H9 (cell line): ENCODE measurements around the gene TAF1C. TPM values are rescaled to one million over a fixed set of nuclear protein-coding genes. Genes with fewer than 3 reads are reported as not detected.

Experiments
- DNase-seq: peaks from one replicate; pipeline ENCODE4 v3.0.0-alpha.2; 2017
- H2AFZ ChIP-seq: one replicate; pipeline ENCODE4 v1.6.1; 2013; ENCODE audit warnings: mild to moderate bottlenecking, low read length, control low read depth, moderate library complexity
- H2AK5ac ChIP-seq: 2 replicates; pipeline ENCODE4 v1.6.1; 2013; ENCODE audit warnings: low read length, control low read depth, mixed read lengths; ENCODE audit not compliant: insufficient read length
- H2BK120ac ChIP-seq: one replicate; pipeline ENCODE4 v1.6.1; 2013; ENCODE audit warnings: low read depth, mild to moderate bottlenecking, low read length, control low read depth, inconsistent platforms; ENCODE audit not compliant: poor library complexity, severe bottlenecking
- H2BK12ac ChIP-seq: 2 replicates; pipeline ENCODE4 v1.6.1; 2013; ENCODE audit warnings: low read length, control low read depth, mixed read lengths, low read depth; ENCODE audit not compliant: insufficient read length
- H2BK15ac ChIP-seq: 2 replicates; pipeline ENCODE4 v1.6.1; 2013; ENCODE audit warnings: low read depth, low read length, control low read depth
- H2BK20ac ChIP-seq: one replicate; pipeline ENCODE4 v1.6.1; 2013; ENCODE audit warnings: low read depth, mild to moderate bottlenecking, low read length, control low read depth, inconsistent platforms; ENCODE audit not compliant: poor library complexity, severe bottlenecking
- H2BK5ac ChIP-seq: 2 replicates; pipeline ENCODE4 v1.6.1; 2013; ENCODE audit warnings: low read length, control low read depth, mixed read lengths; ENCODE audit not compliant: insufficient read length
- H3K14ac ChIP-seq: 2 replicates; pipeline ENCODE4 v1.6.1; 2013; ENCODE audit warnings: low read length, control low read depth; ENCODE audit not compliant: insufficient read depth
- H3K18ac ChIP-seq: 2 replicates; pipeline ENCODE4 v1.6.1; 2013; ENCODE audit warnings: low read depth, mild to moderate bottlenecking, mixed read lengths, low read length, control low read depth; ENCODE audit not compliant: insufficient read length
- H3K23ac ChIP-seq: 2 replicates; pipeline ENCODE4 v1.6.1; 2013; ENCODE audit warnings: low read length, control low read depth, mixed read lengths, low read depth; ENCODE audit not compliant: insufficient read length
- H3K23me2 ChIP-seq: 2 replicates; pipeline ENCODE4 v1.6.1; 2013; ENCODE audit warnings: low read depth, mild to moderate bottlenecking, mixed read lengths, low read length, control low read depth; ENCODE audit not compliant: insufficient read length, poor library complexity, severe bottlenecking
- H3K27ac ChIP-seq: 2 replicates; pipeline ENCODE4 v1.5.1; 2013; ENCODE audit warnings: low read length, control low read depth, mixed read lengths, low read depth; ENCODE audit not compliant: insufficient read length
- H3K27me3 ChIP-seq: 2 replicates; pipeline ENCODE4 v1.6.1; 2013; ENCODE audit warnings: low read length, control low read depth, inconsistent platforms; ENCODE audit not compliant: insufficient read depth
- H3K4ac ChIP-seq: 2 replicates; pipeline ENCODE4 v1.6.1; 2013; ENCODE audit warnings: low read depth, mild to moderate bottlenecking, control low read depth, inconsistent platforms, low read length, moderate library complexity
- H3K4me1 ChIP-seq: 2 replicates; pipeline ENCODE4 v1.6.1; 2013; ENCODE audit warnings: low read length, control low read depth, inconsistent platforms; ENCODE audit not compliant: insufficient read depth
- H3K4me2 ChIP-seq: 2 replicates; pipeline ENCODE4 v1.6.1; 2013; ENCODE audit warnings: low read length, control low read depth, mixed read lengths; ENCODE audit not compliant: insufficient read length, insufficient read depth
- H3K56ac ChIP-seq: 2 replicates; pipeline ENCODE4 v1.6.1; 2013; ENCODE audit warnings: low read depth, mild to moderate bottlenecking, mixed read lengths, low read length, control low read depth; ENCODE audit not compliant: insufficient read length
- H3K79me1 ChIP-seq: 2 replicates; pipeline ENCODE4 v1.6.1; 2013; ENCODE audit warnings: low read depth, mild to moderate bottlenecking, moderate library complexity, low read length, control low read depth, inconsistent platforms; ENCODE audit not compliant: insufficient read depth, poor library complexity, severe bottlenecking
- H3K79me2 ChIP-seq: 2 replicates; pipeline ENCODE4 v1.6.1; 2013; ENCODE audit warnings: low read length, control low read depth, inconsistent platforms; ENCODE audit not compliant: insufficient read depth
- H3K9ac ChIP-seq: 2 replicates; pipeline ENCODE4 v1.6.1; 2013; ENCODE audit warnings: low read length, control low read depth, mixed read lengths; ENCODE audit not compliant: insufficient read length; ENCODE audit errors: extremely low read depth
- H3K9me3 ChIP-seq: one replicate; pipeline ENCODE4 v1.6.1; 2013; ENCODE audit warnings: low read depth, low read length, inconsistent platforms; ENCODE audit not compliant: control insufficient read depth
- H3T11ph ChIP-seq: one replicate; pipeline ENCODE4 v1.6.1; 2013; ENCODE audit warnings: mild to moderate bottlenecking, low read length, control low read depth, inconsistent platforms
- H4K20me1 ChIP-seq: one replicate; pipeline ENCODE4 v1.6.1; 2013; ENCODE audit not compliant: control insufficient read depth, insufficient read length, insufficient read depth
- H4K5ac ChIP-seq: 2 replicates; pipeline ENCODE4 v1.6.1; 2013; ENCODE audit warnings: low read depth, mild to moderate bottlenecking, mixed read lengths, low read length, control low read depth; ENCODE audit not compliant: insufficient read length
- H4K8ac ChIP-seq: replicated peaks from 2 replicates; pipeline ENCODE4 v1.6.1; 2013; ENCODE audit warnings: low read length, control low read depth, mixed read lengths, low read depth; ENCODE audit not compliant: insufficient read length
- H4K91ac ChIP-seq: 2 replicates; pipeline ENCODE4 v1.6.1; 2013; ENCODE audit warnings: low read depth, mild to moderate bottlenecking, moderate library complexity, mixed read lengths, low read length, control low read depth; ENCODE audit not compliant: insufficient read length
- H3K27ac Mint-ChIP-seq, 3 experiments: 2 replicates in 2 of 3; 3 replicates in 1 of 3; pipeline ENCODE4 v1.8.0; 2020 to 2021; ENCODE audit warnings: mixed read lengths in 3 of 3, mild to moderate bottlenecking in 1 of 3, moderate library complexity in 1 of 3
- H3K27me3 Mint-ChIP-seq: 2 replicates; pipeline ENCODE4 v1.8.0; 2021; ENCODE audit warnings: low read depth, mild to moderate bottlenecking, moderate library complexity, mixed read lengths
- H3K36me3 Mint-ChIP-seq, 3 experiments: 2 replicates in 2 of 3; 3 replicates in 1 of 3; pipeline ENCODE4 v1.8.0; 2020 to 2021; ENCODE audit warnings: low read depth in 3 of 3, mixed read lengths in 3 of 3; ENCODE audit not compliant: insufficient read depth in 1 of 3
- H3K4me1 Mint-ChIP-seq, 2 experiments: 2 replicates each; pipeline ENCODE4 v1.8.0; 2020; ENCODE audit warnings: mixed read lengths in 2 of 2
- H3K4me3 Mint-ChIP-seq, 2 experiments: 2 replicates in 1 of 2; 3 replicates in 1 of 2; pipeline ENCODE4 v1.8.0; 2020 to 2021; ENCODE audit warnings: mild to moderate bottlenecking in 2 of 2, mixed read lengths in 2 of 2, moderate library complexity in 1 of 2
- H3K9me3 Mint-ChIP-seq, 2 experiments: 2 replicates in 1 of 2; 3 replicates in 1 of 2; pipeline ENCODE4 v1.8.0; 2020; ENCODE audit warnings: mild to moderate bottlenecking in 2 of 2, mixed read lengths in 2 of 2, moderate library complexity in 1 of 2
- CTCF ChIP-seq: fragments of 200-600 bp; sonication (generic); conservative IDR thresholded peaks from 3 replicates; pipeline ENCODE4 v1.8.0; 2021; ENCODE audit warnings: antibody characterized with exemption, mild to moderate bottlenecking
- WGBS: extraction: QIAGEN DNeasy Blood & Tissue Kit; methylation state at CpG from one replicate; pipeline ENCODE4 v1.1.7; 2013; ENCODE audit warnings: missing lambda C conversion rate, low lambda C conversion rate, mixed read lengths; ENCODE audit not compliant: insufficient read length; ENCODE audit errors: extremely low coverage; 5-methylcytosine and 5-hydroxymethylcytosine counted together
- total RNA-seq: library from RNA; stranded (reverse); gene quantifications from 2 replicates; pipeline ENCODE4 v1.2.1, GENCODE V29; 2021

The TAF1C gene
- total RNA-seq, 1 experiment from 2014 or later: 78.6 TPM

GRCh38 chr16:84183911-84184591 lies 2.8 kb downstream of the TAF1C start:
- H3K27ac ChIP-seq: no peak overlapping the region
- DNase-seq: no peak
- Mint-ChIP-seq H3K36me3 (peaks cover 14 to 49% (median 46%) of the 10 kb centered on the region in 3 experiments; a peak in 6 of 7 replicates), H3K4me1 (peaks cover 8 to 13% of the 10 kb centered on the region in 2 experiments), H3K27ac (no peak overlapping the region), H3K27me3 (peaks cover 2% of the 10 kb centered on the region; the same call in 1 of the 2 replicates), H3K4me3 (no peak overlapping the region; a peak in 1 of 5 replicates), H3K9me3 (no peaks in the 10 kb centered on the region)
- no peak overlapping the region for H2BK120ac ChIP-seq
- H2BK12ac ChIP-seq: no peak overlapping the region
- no peak overlapping the region for H3K18ac ChIP-seq
- H2BK5ac ChIP-seq: no peak overlapping the region
- H3K23me2 ChIP-seq: peaks cover 6% of the 10 kb centered on the region
- no peaks in the 10 kb centered on the region for H3K27me3 ChIP-seq
- no peak overlapping the region for H4K8ac ChIP-seq
- no peak overlapping the region for H3K9ac ChIP-seq
- H3K4ac ChIP-seq: no peak overlapping the region
- H2BK15ac ChIP-seq: no peak overlapping the region
- H3K23ac ChIP-seq: no peak overlapping the region
- no peak; the same call in 1 of the 3 replicates for TF ChIP-seq CTCF
- H3K4me1 ChIP-seq: no peaks in the 10 kb centered on the region
- peaks cover 9% of the 10 kb centered on the region; the same call in 1 of the 2 replicates for H3K79me2 ChIP-seq
- no peak overlapping the region for H2AFZ ChIP-seq
- H2BK20ac ChIP-seq: no peak overlapping the region
- H4K91ac ChIP-seq: no peak overlapping the region
- peaks cover 6% of the 10 kb centered on the region for H3K79me1 ChIP-seq
- no peaks in the 10 kb centered on the region for H4K20me1 ChIP-seq
- H3K9me3 ChIP-seq: no peaks in the 10 kb centered on the region
- no peak overlapping the region for H3K56ac ChIP-seq
- H3T11ph ChIP-seq: no peak overlapping the region
- H4K5ac ChIP-seq: no peak overlapping the region
- no peak overlapping the region for H2AK5ac ChIP-seq
- H3K4me2 ChIP-seq: no peak overlapping the region
- H3K14ac ChIP-seq: no peak overlapping the region
- WGBS: no CpG with 5 or more reads among the region's 11 CpGs
